ENCODE measurements around the gene WDR27.

DNA sequence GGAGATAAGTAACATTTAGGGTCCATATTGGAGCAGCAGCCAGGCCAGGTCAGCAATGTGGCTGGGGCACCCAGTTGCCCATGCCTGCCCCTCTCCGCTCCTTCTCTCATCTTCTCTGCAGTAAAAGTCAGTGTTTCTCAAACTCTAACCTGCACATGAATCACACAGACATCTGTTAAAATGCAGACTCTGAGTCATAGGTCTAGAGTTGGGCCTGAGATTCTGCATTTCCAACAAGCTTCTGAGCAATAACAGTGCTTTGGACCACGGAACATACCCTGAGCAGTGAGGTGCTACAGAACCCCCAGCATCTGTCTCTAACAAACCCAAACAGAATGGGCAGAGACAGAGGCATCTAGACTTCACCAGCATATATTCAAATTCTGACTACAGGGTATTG is 12.3 kb upstream of the WDR27 start:
- TF ChIP-seq, protein P1, sequence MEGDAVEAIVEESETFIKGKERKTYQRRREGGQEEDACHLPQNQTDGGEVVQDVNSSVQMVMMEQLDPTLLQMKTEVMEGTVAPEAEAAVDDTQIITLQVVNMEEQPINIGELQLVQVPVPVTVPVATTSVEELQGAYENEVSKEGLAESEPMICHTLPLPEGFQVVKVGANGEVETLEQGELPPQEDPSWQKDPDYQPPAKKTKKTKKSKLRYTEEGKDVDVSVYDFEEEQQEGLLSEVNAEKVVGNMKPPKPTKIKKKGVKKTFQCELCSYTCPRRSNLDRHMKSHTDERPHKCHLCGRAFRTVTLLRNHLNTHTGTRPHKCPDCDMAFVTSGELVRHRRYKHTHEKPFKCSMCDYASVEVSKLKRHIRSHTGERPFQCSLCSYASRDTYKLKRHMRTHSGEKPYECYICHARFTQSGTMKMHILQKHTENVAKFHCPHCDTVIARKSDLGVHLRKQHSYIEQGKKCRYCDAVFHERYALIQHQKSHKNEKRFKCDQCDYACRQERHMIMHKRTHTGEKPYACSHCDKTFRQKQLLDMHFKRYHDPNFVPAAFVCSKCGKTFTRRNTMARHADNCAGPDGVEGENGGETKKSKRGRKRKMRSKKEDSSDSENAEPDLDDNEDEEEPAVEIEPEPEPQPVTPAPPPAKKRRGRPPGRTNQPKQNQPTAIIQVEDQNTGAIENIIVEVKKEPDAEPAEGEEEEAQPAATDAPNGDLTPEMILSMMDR (IDR thresholded peaks at IDR 0.05) = no peak
- TF ChIP-seq EP300 (IDR thresholded peaks at IDR 0.05) = no peak
